DOHH2 (cell line): ENCODE data around the gene REN.

Experiments
- H3F3A ChIP-seq: fragments of 200-600 bp; sonication (generic), shearing (Covaris generic); 2 replicates; pipeline ENCODE4 v1.6.0; 2016; ENCODE audit warnings: antibody characterized with exemption, mild to moderate bottlenecking; ENCODE audit not compliant: control insufficient read depth, insufficient read depth
- H3K27ac ChIP-seq: fragments of 200-600 bp; sonication (generic); 2 replicates; pipeline ENCODE4 v1.5.1; 2014; ENCODE audit warnings: low read depth, mild to moderate bottlenecking, low read length, moderate library complexity
- H3K27me3 ChIP-seq: fragments of 200-600 bp; sonication (generic); 2 replicates; pipeline ENCODE4 v1.6.1; 2014; ENCODE audit warnings: mild to moderate bottlenecking, low read length, mixed read lengths; ENCODE audit not compliant: control insufficient read depth
- H3K36me3 ChIP-seq: fragments of 200-600 bp; sonication (generic); 2 replicates; pipeline ENCODE4 v1.6.1; 2014; ENCODE audit warnings: mild to moderate bottlenecking, low read length, moderate library complexity, mixed read lengths; ENCODE audit not compliant: control insufficient read depth
- H3K4me1 ChIP-seq: fragments of 200-600 bp; sonication (generic); 2 replicates; pipeline ENCODE4 v1.6.1; 2014; ENCODE audit warnings: mild to moderate bottlenecking, low read length, mixed read lengths; ENCODE audit not compliant: control insufficient read depth
- H3K4me2 ChIP-seq: fragments of 200-600 bp; sonication (generic); 2 replicates; pipeline ENCODE4 v1.6.0; 2014; ENCODE audit warnings: mild to moderate bottlenecking, low read length, moderate library complexity
- H3K4me3 ChIP-seq: fragments of 200-600 bp; sonication (generic); 2 replicates; pipeline ENCODE4 v1.5.1; 2014; ENCODE audit warnings: mild to moderate bottlenecking, low read length, mixed read lengths
- H3K79me2 ChIP-seq: fragments of 200-600 bp; sonication (generic); 2 replicates; pipeline ENCODE4 v1.6.1; 2014; ENCODE audit warnings: mild to moderate bottlenecking, low read length, mixed read lengths; ENCODE audit not compliant: control insufficient read depth
- H3K9me2 ChIP-seq: fragments of 200-600 bp; sonication (generic); replicated peaks from 2 replicates; pipeline ENCODE4 v1.6.1; 2014; ENCODE audit warnings: mild to moderate bottlenecking, low read length, mixed read lengths; ENCODE audit not compliant: control insufficient read depth
- H3K9me3 ChIP-seq: fragments of 200-600 bp; sonication (generic); 2 replicates; pipeline ENCODE4 v1.6.1; 2014; ENCODE audit warnings: antibody characterized with exemption, low read length, mixed read lengths; ENCODE audit not compliant: control insufficient read depth, insufficient read depth
- H4K20me1 ChIP-seq: fragments of 200-600 bp; sonication (generic); 2 replicates; pipeline ENCODE4 v1.6.0; 2014; ENCODE audit warnings: low read depth, mild to moderate bottlenecking, antibody characterized with exemption, low read length, moderate library complexity; ENCODE audit not compliant: control insufficient read depth, insufficient read depth
- CTCF ChIP-seq: fragments of 200-600 bp; sonication (generic); IDR thresholded peaks from one replicate; pipeline ENCODE4 v1.5.1; 2014; ENCODE audit warnings: antibody characterized with exemption, mild to moderate bottlenecking, low read depth, low read length; ENCODE audit not compliant: poor library complexity, severe bottlenecking
- EZH2phosphoT487 ChIP-seq: fragments of 200-600 bp; sonication (generic); IDR thresholded peaks from 2 replicates; pipeline ENCODE4 v1.6.1; 2017; ENCODE audit warnings: borderline replicate concordance, mild to moderate bottlenecking, antibody characterized with exemption, low read length, moderate library complexity, mixed read lengths

Gene REN

GRCh38 chr1:204172404-204173029 lies 6.4 kb upstream of the REN start:
- no peaks in the 10 kb centered on the region for H3K4me1 ChIP-seq
- H3F3A ChIP-seq, result no peaks in the 10 kb centered on the region
- TF ChIP-seq CTCF (no peak), EZH2phosphoT487 (no peak)
- no peak overlapping the region for H3K4me2 ChIP-seq
- no peak overlapping the region for H3K27ac ChIP-seq
- no peak overlapping the region for H3K4me3 ChIP-seq
- no peaks in the 10 kb centered on the region for H3K9me2 ChIP-seq
- H3K36me3 ChIP-seq, result no peaks in the 10 kb centered on the region
- no peaks in the 10 kb centered on the region for H3K79me2 ChIP-seq
- H3K27me3 ChIP-seq, result peaks cover 6% of the 10 kb centered on the region; the same call in 1 of the 2 replicates
- H4K20me1 ChIP-seq, result no peaks in the 10 kb centered on the region
- peaks cover 26% of the 10 kb centered on the region for H3K9me3 ChIP-seq

GRCh38 chr1:204171751-204172178 lies 5.6 kb upstream of the REN start:
- H4K20me1 ChIP-seq, result no peaks in the 10 kb centered on the region
- no peaks in the 10 kb centered on the region for H3K4me1 ChIP-seq
- peaks cover 3% of the 10 kb centered on the region; the same call in 1 of the 2 replicates for H3K27me3 ChIP-seq
- H3K4me3 ChIP-seq, result no peak overlapping the region
- H3K27ac ChIP-seq, result no peak overlapping the region
- H3F3A ChIP-seq, result no peaks in the 10 kb centered on the region
- peaks cover 26% of the 10 kb centered on the region for H3K9me3 ChIP-seq
- no peaks in the 10 kb centered on the region for H3K79me2 ChIP-seq
- H3K4me2 ChIP-seq, result no peak overlapping the region
- H3K9me2 ChIP-seq, result no peaks in the 10 kb centered on the region
- no peak for TF ChIP-seq EZH2phosphoT487
- no peak for TF ChIP-seq CTCF
- no peaks in the 10 kb centered on the region for H3K36me3 ChIP-seq

- Histone ChIP-seq H3K4me1 (no peaks in the 10 kb centered on the region), H3K79me2 (no peaks in the 10 kb centered on the region), H3K9me3 (peaks cover 26% of the 10 kb centered on the region), H3F3A (no peaks in the 10 kb centered on the region), H3K9me2 (no peaks in the 10 kb centered on the region), H3K27me3 (no peaks in the 10 kb centered on the region), H3K36me3 (no peaks in the 10 kb centered on the region), H3K27ac (no peak overlapping the region), H3K4me3 (no peak overlapping the region), H3K4me2 (no peak overlapping the region), H4K20me1 (no peaks in the 10 kb centered on the region)
- TF ChIP-seq EZH2phosphoT487 (no peak), CTCF (no peak)
Measured at GRCh38 chr1:204170494-204171155, 4.5 kb upstream of the REN start.
